DMS153 treated with DMSO at 0.1 percent for 48 hours (cell line): Measurements from ENCODE around the gene CHMP1B.

Experiments
- DNase-seq: peaks from one replicate; lab custom pipeline; 2025; ENCODE audit not compliant: unreplicated experiment; lab: John Stamatoyannopoulos, UW

The CHMP1B gene

GRCh38 chr18:11901826-11902438 lies 50.7 kb downstream of the CHMP1B start:
- DNase-seq: no peak

- no peak for DNase-seq
These were observed 51.5 kb downstream of the CHMP1B start for GRCh38 chr18:11902522-11903292.
